GM18909 (cell line): ENCODE measurements around the gene CA10.

Experiments used
- ATAC-seq: cut with Tn5 transposase; IDR thresholded peaks from one replicate; pipeline ENCODE4 v1.9.1; 2021; ENCODE audit warnings: mild to moderate bottlenecking; ENCODE audit not compliant: unreplicated experiment, poor library complexity

CA10 gene

DNA sequence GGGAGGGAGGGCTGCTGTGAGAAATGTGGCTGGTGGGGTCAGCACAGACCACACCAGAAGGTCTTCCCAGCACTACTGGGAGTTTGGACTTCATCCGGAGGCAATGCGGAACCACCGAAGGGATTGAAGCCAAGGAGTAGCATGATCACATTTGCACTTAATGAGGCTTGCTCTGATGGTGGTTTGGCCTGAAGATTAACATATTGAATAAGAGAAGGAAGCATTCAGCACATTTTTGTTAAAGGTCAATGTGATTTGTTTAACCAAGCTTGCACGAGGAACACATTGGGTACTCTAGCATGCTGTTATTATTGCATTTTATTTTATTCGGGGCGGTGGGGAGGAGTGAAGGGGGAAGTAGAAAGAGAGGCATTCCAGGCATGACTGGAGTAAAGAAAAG, 519.5 kb downstream of the CA10 start:
- no peak for ATAC-seq

- no peak for ATAC-seq
These were observed 522.2 kb downstream of the CA10 start for GRCh38 chr17:51636291-51636690.

GRCh38 chr17:51630101-51630671, 528.3 kb downstream of the CA10 start:
- ATAC-seq: no peak

DNA sequence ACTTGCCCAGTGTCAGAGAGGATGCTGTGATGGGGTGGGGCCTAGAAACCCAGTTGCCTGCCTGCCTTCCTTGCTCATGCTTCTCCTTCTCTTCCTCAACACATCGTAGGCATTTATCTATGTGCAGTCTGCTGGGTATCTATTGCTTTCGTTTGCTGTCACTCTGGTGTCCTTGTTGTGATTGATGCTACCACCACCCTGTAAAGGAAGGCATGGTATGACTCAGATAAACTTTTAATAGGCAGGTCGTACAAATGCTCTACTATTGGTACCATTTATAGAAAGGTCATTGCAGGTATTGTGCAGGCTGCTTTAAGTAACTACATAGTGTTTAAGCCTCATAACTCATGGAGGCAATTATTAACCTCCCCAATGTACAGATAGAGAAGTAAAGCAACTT, 529.3 kb downstream of the CA10 start:
- ATAC-seq: no peak

GRCh38 chr17:51627779-51628178, 530.7 kb downstream of the CA10 start:
- no peak for ATAC-seq

GRCh38 chr17:51618476-51618875, 540.0 kb downstream of the CA10 start:
- no peak for ATAC-seq

DNA sequence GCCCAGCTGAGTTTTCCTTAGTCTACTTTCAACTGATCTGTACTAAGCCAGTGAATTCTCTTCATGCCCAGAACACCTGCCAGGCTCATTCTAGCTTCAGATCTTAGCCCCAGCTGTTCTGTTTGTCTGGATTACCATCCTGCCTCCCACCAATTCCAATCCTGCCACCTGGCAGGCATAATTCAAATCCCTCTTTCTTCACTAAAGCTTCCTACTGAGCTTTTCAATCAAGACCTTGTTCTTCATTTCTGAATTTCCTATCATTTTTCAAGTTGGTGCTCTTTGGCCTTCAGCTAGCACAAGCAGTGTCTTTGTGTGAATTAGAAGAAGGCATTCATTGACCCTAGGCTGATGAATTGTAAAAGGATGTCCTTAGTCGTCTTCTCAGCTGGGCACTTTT, 540.5 kb downstream of the CA10 start:
- no peak for ATAC-seq

DNA sequence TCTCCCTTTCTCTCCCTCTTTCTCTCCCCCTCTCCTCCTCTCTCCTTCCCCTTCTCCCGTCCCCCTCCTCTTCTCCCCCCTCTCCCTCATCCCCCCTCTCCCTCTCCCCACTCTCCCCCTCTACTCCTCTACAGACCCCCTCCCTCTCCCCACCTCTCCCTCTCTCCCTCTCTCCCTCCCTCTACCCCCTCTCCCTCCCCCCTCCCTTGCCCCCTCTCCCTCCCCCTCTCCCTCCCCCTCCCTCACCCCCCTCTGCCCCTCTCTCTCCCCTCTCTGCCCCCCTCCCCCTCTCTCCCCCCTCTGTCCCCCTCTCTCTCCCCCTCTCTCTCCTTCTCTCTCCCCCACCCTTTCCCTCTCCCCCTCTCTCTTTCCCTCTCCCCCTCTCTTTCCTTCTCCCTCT, 545.3 kb downstream of the CA10 start:
- ATAC-seq: no peak

DNA sequence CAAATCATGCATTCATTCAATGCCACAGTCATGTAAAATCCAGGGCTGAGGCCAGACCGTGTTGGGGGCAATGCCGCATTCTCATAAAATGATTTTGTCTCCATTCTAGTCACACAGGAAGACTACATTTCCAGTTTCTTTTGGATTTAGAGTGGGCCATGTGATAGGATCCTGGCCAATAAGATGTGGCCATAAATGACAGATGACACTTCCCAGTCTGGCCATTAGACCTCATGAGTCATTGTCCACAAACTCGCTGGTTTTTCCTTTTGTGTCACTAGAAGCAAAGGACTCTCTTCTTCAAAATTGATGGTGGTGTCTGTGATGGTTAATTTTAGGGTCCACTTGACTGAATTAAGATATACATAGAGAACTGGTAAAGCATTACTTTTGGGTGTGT, 545.8 kb downstream of the CA10 start:
- ATAC-seq: no peak

- no peak for ATAC-seq
These were observed 546.9 kb downstream of the CA10 start for GRCh38 chr17:51611585-51611984.

- ATAC-seq: no peak
These were observed 547.7 kb downstream of the CA10 start for GRCh38 chr17:51610834-51611233.

DNA sequence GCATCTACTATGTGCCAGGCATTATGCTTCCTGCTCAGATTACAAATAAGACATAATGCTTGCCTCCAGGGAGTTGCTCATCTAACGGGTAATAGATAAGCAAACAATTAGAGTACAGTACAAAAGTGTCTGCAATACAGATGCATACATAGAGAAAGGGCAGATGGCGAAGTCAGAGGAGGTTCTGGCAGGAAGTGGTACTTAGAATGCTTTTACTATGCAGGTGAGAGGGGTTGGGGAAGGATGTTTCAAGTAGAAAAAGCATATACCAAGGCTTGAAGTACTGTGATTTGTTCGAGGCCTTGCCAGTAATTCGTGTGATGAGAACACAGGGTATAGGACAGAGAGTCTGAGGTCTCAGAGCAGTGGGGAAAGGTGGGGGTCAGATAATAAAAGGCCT, 548.4 kb downstream of the CA10 start:
- no peak for ATAC-seq

DNA sequence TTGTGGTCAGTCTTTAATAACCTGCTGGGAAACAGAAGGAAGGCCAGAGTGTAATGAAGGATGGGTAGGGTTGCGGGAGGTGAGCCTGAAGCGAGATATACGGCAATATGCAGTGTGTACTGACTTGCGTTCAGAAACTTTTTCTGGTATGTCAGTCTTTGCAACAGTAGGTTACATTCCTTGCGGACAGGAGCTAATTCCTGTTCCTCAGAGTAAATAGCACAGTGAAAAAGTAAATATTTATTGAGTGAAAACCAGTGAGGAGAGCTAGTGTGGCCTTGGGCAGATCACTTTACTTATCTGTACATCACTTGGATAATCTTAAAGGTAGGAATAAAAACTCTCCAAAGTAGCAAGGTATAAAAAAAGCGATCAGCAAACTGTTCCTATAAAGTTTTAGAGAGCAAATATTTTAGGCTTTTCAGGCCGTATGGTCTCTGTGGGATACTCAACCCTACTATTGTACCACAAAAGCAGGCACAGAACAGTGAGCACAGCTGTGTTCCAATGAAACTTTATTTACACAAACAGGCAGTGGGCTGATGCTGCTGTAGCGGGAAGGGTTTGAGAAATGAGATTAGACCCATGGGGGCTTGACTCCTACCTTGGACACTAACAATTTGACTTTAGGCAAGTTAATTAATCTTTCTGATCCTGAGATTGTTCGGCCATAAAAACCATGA, 550.1 kb downstream of the CA10 start:
- ATAC-seq: no peak

- ATAC-seq: no peak
These were observed 551.0 kb downstream of the CA10 start for GRCh38 chr17:51607512-51607911.

DNA sequence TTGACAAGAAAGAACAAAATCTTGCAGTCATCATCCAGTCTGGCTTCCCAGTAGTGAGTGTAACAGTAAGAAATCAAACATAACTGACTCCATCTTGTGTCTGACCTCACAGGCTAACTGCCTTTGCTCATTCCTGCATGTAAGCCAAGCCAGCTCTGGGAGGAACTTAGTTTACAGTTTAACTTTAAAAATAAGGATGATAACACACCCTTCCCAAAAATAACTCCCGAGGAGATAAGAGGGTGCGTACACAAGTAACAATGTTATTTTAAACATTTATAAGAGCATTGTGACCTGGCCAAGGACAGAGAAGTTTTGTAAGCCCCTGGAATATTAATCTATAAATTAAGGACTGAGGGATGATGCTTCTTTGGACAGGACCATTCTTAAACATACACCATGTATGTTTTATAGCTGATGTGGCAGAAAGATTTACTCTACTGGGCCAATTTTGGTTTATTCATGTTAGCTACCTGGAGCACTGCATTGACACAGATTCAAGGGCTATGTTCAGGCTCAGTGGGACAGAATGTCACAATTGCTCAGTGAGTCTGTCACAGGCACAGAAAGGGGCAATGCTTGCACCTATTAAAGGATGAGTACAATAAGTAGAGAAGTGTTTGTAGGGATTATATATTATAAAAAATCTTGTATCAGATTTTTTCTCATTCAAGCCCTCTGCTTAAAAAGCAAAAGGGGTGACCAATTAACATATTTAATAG, 554.1 kb downstream of the CA10 start:
- no peak for ATAC-seq

DNA sequence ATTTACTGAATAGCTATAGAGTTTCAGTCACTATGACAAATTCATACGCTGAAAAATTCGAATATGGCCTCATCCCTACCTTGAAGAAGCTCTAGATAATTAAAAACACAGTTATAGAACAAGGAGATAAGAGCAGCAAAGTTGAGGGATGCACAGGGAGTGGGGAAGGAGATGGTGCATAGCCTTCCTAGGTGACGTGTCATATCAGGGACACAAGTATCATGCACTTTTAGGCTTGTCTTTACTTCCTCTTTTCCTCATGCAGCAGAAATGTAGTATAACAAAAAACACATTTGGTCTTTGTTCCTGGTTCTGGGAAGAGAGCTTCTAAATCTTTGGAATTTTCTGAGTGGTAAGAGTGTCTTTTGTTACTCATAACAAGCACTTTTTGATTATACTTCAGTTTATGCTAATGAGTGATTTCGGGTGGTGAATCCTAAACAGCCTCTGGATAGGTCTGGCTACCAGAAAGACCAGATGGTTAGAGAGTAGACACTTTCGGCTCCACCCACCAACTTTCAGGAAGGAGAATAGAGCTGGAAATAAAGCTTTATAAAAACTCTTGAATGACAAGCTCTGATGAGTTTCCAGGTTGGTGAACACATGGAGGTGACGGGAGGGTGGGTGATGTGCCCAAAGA, 556.8 kb downstream of the CA10 start:
- ATAC-seq: no peak

- no peak for ATAC-seq
These were observed 559.7 kb downstream of the CA10 start for GRCh38 chr17:51598824-51599223.

GRCh38 chr17:51597345-51597744, 561.2 kb downstream of the CA10 start:
- no peak for ATAC-seq

GRCh38 chr17:51595826-51596398, 562.6 kb downstream of the CA10 start:
- ATAC-seq: no peak

DNA sequence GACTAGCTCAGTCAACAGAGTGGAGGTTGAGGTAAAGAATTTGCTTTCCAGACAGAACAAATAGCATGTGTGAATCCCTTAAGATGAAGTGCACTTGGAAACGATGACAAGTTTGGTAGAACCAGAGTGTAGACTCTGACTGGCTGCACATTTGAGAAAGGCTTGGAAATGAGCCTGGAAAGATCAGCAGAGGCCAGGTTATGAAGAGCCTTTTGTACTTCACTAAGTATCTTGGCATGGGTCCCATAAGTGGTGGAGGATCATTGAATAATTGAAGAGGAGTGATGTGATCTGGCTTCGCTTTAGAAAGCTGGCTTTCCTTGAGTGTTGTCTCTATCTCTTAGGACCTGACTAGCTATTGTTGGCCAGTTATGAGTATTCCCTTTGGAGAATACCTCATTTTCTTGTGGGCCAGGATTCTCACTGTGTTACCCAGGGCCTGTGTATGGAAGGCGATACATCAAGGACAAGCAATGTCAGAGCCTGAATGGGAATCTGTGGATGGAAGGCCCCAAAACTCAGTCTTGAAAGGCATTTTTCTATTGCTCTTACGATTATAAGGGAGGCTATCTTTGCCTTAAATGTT, 568.4 kb downstream of the CA10 start:
- no peak for ATAC-seq

DNA sequence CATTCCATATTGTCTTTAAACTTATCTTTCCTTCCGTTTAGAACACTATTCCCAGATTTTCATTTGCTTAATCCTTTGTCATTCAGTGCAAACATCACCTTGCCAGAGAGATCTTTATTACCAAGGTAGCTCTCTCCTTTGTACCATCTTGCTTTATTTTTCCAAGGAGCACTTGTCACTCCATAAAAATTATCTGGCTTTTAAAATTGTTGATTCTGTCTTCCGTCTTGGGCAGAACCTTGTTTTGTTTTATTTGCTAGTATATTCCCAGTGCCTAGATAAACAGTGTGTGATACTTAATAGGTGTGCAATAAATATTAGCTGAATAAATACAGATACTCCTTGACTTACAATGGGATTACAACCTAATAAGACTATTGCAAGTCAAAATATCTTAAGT, 570.5 kb downstream of the CA10 start:
- ATAC-seq: no peak
